Kidney capillary endothelial cell (primary cell): ENCODE data around the gene ZNF318.
"Not testable (repeated sequence)": the region's sequence is repeated elsewhere in the genome, so short reads cannot be mapped to it uniquely, and the experiment has no call there.

Source experiments
- DNase-seq: peaks from one replicate; pipeline ENCODE4 v3.0.0-alpha.2; 2018; ENCODE audit warnings: low spot score

ZNF318 gene

DNA sequence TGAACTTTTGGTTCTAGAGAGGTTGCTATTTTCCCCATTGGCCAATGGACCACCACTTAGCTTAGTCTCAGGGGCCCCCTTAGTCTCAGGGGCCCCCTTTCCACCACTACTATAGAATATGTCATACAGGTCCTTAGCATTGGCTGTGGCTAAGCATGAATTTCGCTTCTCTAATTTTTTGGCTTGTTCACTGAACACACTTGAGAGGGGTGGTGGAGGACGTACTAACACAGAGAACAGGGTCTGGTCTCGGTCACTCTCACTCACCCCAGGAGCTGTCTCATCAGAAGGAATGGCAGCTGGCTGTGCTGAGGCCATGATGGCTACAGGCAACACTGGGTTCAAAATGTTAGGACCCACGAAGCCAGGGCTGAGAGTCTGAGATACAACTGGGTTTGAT lies 30.3 kb downstream of the ZNF318 start:
- no peak for DNase-seq

DNA sequence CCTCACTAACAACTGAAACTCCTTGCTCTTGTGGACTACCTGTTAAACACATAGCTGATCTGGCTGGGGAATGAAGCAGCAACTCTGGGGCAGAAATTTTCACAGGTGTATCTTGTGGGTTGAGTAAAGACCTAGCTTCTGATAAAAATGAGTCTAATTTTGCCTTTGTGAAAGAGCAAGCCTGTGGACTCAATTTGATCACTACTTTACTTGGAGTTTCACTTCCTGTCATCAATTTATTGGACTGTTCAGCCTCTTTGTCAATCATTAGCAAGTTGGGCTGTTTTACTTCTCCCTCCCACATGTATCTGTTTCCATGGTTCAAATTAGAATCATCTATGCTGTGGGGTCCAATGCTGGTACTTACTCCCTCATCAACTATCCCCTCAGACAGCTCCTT lies 31.2 kb downstream of the ZNF318 start:
- no peak for DNase-seq

- no peak for DNase-seq
Measured at GRCh38 chr6:43336382-43336781, 33.1 kb downstream of the ZNF318 start.

- no peak for DNase-seq
Measured at GRCh38 chr6:43335469-43335868, 34.0 kb downstream of the ZNF318 start.

DNA sequence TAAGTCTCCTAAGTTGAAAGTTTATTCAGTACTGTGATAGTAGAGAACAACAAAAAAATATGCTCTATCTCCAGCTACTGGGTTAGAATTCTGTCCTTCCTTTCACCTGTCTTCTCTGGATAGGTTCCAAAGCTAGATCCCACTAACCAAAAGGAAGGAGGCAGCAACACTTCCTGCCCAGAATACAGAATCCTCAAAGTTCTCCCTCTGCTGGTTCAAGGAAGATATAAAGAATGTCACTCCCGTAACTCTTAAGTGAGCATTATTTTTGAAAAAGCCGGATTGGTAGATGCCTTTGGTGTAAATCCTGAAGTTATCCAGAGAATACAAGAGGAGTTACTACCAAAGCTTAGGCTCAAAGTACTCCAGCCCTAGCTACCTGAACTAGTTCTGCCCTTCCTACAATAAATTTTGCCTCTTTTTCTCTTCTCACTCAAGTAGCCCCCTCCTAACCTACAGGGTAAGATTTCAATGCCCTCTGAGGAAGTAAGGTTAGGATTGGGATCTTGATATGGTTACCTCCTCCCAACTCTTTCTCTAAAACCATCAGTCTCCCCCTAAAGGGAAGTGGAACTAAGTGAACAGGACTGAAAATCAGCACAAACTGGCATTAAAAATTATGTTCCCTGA lies 34.9 kb downstream of the ZNF318 start:
- peak; percentile 40 for DNase-seq

- no peak for DNase-seq
Measured at GRCh38 chr6:43331891-43332290, 37.6 kb downstream of the ZNF318 start.

GRCh38 chr6:43331470-43331869 lies 38.0 kb downstream of the ZNF318 start:
- DNase-seq, result no peak

DNA sequence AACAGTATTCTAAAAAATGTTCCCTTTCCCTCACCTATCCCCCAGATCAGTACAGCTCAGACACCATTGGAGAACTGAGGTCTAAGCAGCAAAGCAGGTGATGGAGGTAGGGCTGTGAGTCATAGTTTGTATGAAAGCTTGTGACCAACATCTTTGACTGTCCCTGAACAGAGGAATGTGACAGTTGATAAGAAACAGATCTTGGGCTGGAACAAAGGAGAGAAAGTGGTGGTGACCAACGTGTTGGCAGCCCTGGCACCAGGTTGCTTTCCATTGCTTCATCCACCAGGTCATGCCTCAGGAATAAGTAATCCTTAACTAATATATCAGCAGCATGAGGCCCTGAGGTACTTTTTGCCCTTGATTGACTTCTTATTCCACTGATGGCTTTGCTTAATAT lies 40.9 kb downstream of the ZNF318 start:
- DNase-seq, result no peak

DNA sequence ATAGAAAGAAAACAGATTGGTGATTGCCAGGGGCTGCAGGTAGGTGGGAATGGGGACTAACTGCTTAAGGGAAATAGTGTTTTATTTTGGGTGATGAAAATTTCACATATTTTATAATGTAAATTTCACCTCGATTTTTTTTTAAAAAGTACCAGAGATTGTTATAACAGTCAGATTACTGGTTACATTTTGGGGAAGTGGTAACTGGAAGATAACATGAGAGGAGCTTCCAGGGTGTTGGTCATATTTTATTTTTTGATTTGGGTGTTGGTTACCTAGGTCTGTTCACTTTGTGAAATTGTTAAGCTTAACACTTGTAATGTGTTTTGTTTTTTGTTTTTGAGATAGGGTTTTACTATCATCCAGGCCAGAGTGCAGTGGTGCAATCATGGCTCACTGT lies 43.6 kb downstream of the ZNF318 start:
- DNase-seq, result no peak

DNA sequence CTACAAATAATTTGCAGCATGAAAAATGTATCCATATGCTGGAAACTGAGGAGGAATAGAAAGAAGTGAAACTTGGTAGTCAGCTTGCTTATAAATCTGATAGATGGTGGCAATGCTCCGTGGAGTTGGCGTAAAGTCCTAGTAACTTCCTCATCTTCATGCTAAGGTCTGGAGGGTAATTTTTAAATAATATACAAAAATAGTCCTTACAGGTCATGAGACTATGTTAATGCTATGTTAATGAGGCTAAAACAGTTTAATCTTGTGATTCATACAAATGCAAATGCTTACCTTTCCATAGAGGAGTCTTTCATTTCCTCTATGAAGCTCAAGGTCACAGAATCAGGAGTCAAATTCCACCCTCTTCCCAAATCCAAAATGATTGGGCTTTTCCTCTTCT lies 51.4 kb downstream of the ZNF318 start:
- no peak for DNase-seq

- DNase-seq, result no peak
Measured at GRCh38 chr6:43313813-43314212, 55.6 kb downstream of the ZNF318 start.

- DNase-seq, result no peak
Measured at GRCh38 chr6:43311666-43312065, 57.8 kb downstream of the ZNF318 start.

- no peak for DNase-seq
Measured at GRCh38 chr6:43310624-43311023, 58.8 kb downstream of the ZNF318 start.

- no peak for DNase-seq
Measured at GRCh38 chr6:43310134-43310533, 59.3 kb downstream of the ZNF318 start.

DNA sequence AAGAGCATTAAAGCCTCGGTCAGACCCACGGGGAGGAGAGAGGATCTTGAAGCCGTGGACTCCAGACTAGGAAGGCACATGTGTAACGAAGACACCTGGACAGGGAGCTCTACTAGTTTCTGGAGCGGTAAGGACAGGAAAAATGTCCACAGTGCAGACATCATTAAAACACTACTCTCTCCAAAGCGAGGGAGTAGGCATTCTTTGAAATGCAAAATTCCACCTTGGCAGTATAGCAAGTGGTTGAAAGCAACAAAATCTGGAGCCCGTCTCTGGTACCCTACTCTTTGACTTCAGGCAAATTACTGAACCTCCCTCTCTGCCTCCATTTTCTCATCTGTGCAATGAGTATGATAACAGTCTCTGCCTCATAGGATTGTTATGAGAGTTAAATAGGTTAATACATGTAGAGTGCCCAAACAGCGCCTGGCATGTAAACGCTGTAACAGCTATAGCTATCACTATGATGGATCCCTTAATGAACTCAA lies 60.4 kb downstream of the ZNF318 start:
- no peak for DNase-seq

GRCh38 chr6:43308101-43308989 lies 61.1 kb downstream of the ZNF318 start, which contains the start of gene CRIP3:
CRIP3 (minus strand) TSS chr6:43308826; CDS start chr6:43308792, 34 bp downstream.
- DNase-seq, result no peak

- no peak for DNase-seq
Measured at GRCh38 chr6:43307451-43308100, 61.9 kb downstream of the ZNF318 start.

GRCh38 chr6:43306086-43306485 lies 63.4 kb downstream of the ZNF318 start:
- no peak for DNase-seq

DNA sequence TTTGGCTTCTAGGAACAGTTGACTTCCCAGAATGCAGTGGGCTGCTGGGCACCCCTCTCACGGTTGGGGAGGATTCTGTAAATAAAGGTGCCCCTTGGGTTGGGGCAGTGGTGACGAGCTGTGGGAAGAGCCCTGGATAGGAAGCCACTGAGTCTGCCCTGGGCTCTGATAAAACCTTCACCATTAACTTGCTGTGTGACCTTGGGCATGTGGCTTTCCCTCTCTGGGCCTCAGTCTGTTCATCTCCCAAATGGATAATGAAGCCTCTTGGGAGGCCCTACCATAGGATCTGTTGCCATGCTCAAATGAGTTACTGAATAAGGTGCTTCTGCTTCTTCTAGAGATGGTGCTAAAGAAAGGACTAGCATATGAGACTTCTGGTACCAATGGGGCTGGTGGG lies 64.6 kb downstream of the ZNF318 start:
- no peak for DNase-seq

GRCh38 chr6:43304361-43304760 lies 65.1 kb downstream of the ZNF318 start:
- DNase-seq, result no peak

DNA sequence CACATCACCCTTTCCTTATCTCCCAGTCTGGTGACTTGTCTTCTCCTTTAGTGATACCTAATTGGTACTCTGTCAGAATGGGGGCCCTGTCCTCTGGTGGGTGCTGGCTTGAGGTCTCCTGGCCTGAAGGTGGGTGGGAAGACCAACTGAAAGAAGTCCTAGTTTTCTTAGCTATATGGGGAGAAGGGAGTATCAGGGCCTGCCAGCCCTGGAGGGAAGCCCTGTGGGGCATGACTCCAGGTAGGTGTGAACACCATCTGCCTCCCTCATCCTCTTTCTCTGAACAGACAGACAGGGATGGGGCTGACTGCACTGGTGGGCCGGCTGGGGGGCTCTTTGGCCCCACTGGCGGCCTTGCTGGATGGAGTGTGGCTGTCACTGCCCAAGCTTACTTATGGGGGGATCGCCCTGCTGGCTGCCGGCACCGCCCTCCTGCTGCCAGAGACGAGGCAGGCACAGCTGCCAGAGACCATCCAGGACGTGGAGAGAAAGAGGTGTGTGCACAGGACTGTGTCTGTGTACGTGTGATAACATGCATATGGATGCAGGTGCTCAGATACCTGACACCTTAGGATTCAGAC lies 65.6 kb downstream of the ZNF318 start:
- no peak for DNase-seq

DNA sequence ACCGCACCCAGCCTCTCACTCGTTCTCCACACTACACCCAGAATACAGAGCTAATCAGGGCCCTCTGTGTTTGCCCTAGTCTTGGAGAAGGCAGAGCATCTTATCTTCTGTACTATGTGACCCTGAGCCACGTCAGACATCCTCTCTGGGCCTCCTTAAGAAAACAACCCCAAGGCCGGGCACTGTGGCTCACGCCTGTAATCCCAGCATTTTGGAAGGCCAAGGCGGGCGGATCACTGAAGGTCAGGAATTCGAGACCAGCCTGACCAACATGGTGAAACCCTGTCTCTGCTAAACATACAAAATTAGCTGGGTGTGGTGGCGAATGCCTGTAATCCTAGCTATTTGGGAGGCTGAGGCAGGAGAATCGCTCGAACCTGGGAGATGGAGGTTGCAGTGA lies 66.4 kb downstream of the ZNF318 start:
- not testable (repeated sequence) for DNase-seq
